Measurements from ENCODE around the gene LPAR3.

Gene LPAR3

GRCh38 chr1:84789014-84789413 lies 104.0 kb downstream of the LPAR3 start:
- H3K27me3 ChIP-seq (ENCODE audit: low read length): 0 out of 2 replicates have a peak, but pooled peaks cover 4% of the 10 kb centered on the region
- no peaks in the 10 kb centered on the region for H3K79me2 ChIP-seq (ENCODE audit: insufficient read depth, low read length)
- H3K36me3 ChIP-seq (ENCODE audit: low read length): no peaks in the 10 kb centered on the region
- no peak overlapping the region for H2AFZ ChIP-seq (ENCODE audit: low read depth, low read length, severe bottlenecking)
- H3K4me2 ChIP-seq (ENCODE audit: low read depth, low read length, poor library complexity, severe bottlenecking): no peak overlapping the region
- no peaks in the 10 kb centered on the region for H3K9me3 ChIP-seq (ENCODE audit: insufficient read depth, low read length)
- no peak overlapping the region for H3K27ac ChIP-seq (ENCODE audit: low read depth, low read length)
- no peaks in the 10 kb centered on the region for H3K9me2 ChIP-seq (replicated peaks; ENCODE audit: insufficient read depth, low read length)
- H3K9ac ChIP-seq (ENCODE audit: low read length): no peak overlapping the region
- H4K20me1 ChIP-seq (ENCODE audit: low read depth, low read length): no peaks in the 10 kb centered on the region
- no peak for TF ChIP-seq CTCF (IDR thresholded peaks at IDR 0.05; ENCODE audit: insufficient read depth, low read length, poor library complexity, severe bottlenecking)
- no peak for TF ChIP-seq EZH2phosphoT487 (conservative IDR thresholded peaks at IDR 0.05; ENCODE audit: low read length)
- no peak overlapping the region for H3K4me3 ChIP-seq (ENCODE audit: insufficient read depth, low read length, poor library complexity, severe bottlenecking)
- H3F3A ChIP-seq (ENCODE audit: insufficient read depth): no peaks in the 10 kb centered on the region

GRCh38 chr1:84785271-84786036 lies 107.6 kb downstream of the LPAR3 start:
- TF ChIP-seq EZH2phosphoT487 (conservative IDR thresholded peaks at IDR 0.05; ENCODE audit: low read length) (no peak), CTCF (IDR thresholded peaks at IDR 0.05; ENCODE audit: insufficient read depth, low read length, poor library complexity, severe bottlenecking) (no peak)
- no peak overlapping the region for H2AFZ ChIP-seq (ENCODE audit: low read depth, low read length, severe bottlenecking)
- H3K9ac ChIP-seq (ENCODE audit: low read length): no peak overlapping the region
- H3K4me2 ChIP-seq (ENCODE audit: low read depth, low read length, poor library complexity, severe bottlenecking): no peak overlapping the region
- H3K9me2 ChIP-seq (replicated peaks; ENCODE audit: insufficient read depth, low read length): no peaks in the 10 kb centered on the region
- no peaks in the 10 kb centered on the region for H3K36me3 ChIP-seq (ENCODE audit: low read length)
- no peaks in the 10 kb centered on the region for H3K79me2 ChIP-seq (ENCODE audit: insufficient read depth, low read length)
- no peak overlapping the region for H3K27ac ChIP-seq (ENCODE audit: low read depth, low read length)
- no peaks in the 10 kb centered on the region for H3K9me3 ChIP-seq (ENCODE audit: insufficient read depth, low read length)
- H3K4me3 ChIP-seq (ENCODE audit: insufficient read depth, low read length, poor library complexity, severe bottlenecking): no peak overlapping the region
- no peaks in the 10 kb centered on the region for H3F3A ChIP-seq (ENCODE audit: insufficient read depth)
- H3K27me3 ChIP-seq (ENCODE audit: low read length): 0 out of 2 replicates have a peak, but pooled peaks cover 4% of the 10 kb centered on the region
- H4K20me1 ChIP-seq (ENCODE audit: low read depth, low read length): no peaks in the 10 kb centered on the region

- H2AFZ ChIP-seq (ENCODE audit: low read depth, low read length, severe bottlenecking): no peak overlapping the region
- no peak overlapping the region for H3K4me3 ChIP-seq (ENCODE audit: insufficient read depth, low read length, poor library complexity, severe bottlenecking)
- no peaks in the 10 kb centered on the region for H3K79me2 ChIP-seq (ENCODE audit: insufficient read depth, low read length)
- no peaks in the 10 kb centered on the region for H3F3A ChIP-seq (ENCODE audit: insufficient read depth)
- H3K9me3 ChIP-seq (ENCODE audit: insufficient read depth, low read length): no peaks in the 10 kb centered on the region
- H3K36me3 ChIP-seq (ENCODE audit: low read length): no peaks in the 10 kb centered on the region
- H3K27me3 ChIP-seq (ENCODE audit: low read length): no peaks in the 10 kb centered on the region
- no peak overlapping the region for H3K9ac ChIP-seq (ENCODE audit: low read length)
- TF ChIP-seq CTCF (IDR thresholded peaks at IDR 0.05; ENCODE audit: insufficient read depth, low read length, poor library complexity, severe bottlenecking) (no peak), EZH2phosphoT487 (conservative IDR thresholded peaks at IDR 0.05; ENCODE audit: low read length) (no peak)
- no peak overlapping the region for H3K27ac ChIP-seq (ENCODE audit: low read depth, low read length)
- H3K9me2 ChIP-seq (replicated peaks; ENCODE audit: insufficient read depth, low read length): no peaks in the 10 kb centered on the region
- H3K4me2 ChIP-seq (ENCODE audit: low read depth, low read length, poor library complexity, severe bottlenecking): no peak overlapping the region
- no peaks in the 10 kb centered on the region for H4K20me1 ChIP-seq (ENCODE audit: low read depth, low read length)
Measured at GRCh38 chr1:84782881-84783280, 110.1 kb downstream of the LPAR3 start.

All from SU-DHL-6 (cell line).